AG09319 (cell line): ENCODE results near the gene KIF21B.

Experiments used
- DNase-seq: peaks from one replicate; pipeline ENCODE4 v3.0.0-alpha.2; 2010; ENCODE audit warnings: low read depth; ENCODE audit errors: extremely low read depth
- TF ChIP-seq, protein P1 (sequence below): IDR thresholded peaks from 2 replicates; pipeline ENCODE4 v1.5.1; 2011; ENCODE audit warnings: low read depth, mild to moderate bottlenecking, inconsistent platforms, low read length, moderate library complexity

Gene KIF21B

GRCh38 chr1:201044119-201044518, 20.6 kb upstream of the KIF21B start:
- DNase-seq, result no peak
- TF ChIP-seq, protein P1, sequence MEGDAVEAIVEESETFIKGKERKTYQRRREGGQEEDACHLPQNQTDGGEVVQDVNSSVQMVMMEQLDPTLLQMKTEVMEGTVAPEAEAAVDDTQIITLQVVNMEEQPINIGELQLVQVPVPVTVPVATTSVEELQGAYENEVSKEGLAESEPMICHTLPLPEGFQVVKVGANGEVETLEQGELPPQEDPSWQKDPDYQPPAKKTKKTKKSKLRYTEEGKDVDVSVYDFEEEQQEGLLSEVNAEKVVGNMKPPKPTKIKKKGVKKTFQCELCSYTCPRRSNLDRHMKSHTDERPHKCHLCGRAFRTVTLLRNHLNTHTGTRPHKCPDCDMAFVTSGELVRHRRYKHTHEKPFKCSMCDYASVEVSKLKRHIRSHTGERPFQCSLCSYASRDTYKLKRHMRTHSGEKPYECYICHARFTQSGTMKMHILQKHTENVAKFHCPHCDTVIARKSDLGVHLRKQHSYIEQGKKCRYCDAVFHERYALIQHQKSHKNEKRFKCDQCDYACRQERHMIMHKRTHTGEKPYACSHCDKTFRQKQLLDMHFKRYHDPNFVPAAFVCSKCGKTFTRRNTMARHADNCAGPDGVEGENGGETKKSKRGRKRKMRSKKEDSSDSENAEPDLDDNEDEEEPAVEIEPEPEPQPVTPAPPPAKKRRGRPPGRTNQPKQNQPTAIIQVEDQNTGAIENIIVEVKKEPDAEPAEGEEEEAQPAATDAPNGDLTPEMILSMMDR, result no peak

DNA sequence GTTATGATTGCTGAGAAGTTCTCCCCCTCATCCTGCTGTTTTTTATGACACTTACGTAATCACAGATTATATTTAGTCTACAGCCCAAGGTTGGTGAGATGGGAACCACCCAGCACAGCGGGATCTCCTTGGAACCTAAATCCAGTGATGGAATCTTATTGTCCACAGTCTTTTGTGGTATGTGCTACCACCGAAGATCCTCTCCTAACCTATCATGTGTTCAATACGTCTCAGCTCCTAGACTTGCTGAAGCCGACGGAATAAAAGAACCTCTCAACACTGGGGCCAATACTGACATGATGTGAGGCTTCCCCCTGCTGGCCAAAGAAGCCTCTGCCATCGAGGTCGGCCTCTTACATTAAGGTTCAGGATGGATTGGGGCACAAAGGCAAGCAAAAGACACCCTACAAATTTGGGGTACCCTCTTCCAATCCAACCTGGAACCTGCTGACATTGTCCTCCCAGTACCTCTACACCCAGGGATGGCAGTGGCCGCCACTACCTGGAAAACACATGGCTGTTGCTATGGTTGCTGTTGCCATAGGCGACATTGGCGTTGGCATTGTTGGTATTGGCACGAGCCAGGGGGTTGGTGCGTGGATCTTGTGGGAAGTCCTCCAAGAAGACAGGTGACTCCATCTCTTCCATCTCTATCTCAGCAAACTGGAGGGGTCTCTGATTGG, 19.4 kb upstream of the KIF21B start:
- peak; percentile 14 for DNase-seq
- TF ChIP-seq, protein P1, result peak; percentile 86

GRCh38 chr1:201041011-201041410, 17.5 kb upstream of the KIF21B start:
- no peak for DNase-seq
- TF ChIP-seq, protein P1, result no peak

GRCh38 chr1:201039876-201040275, 16.4 kb upstream of the KIF21B start:
- DNase-seq, result no peak
- TF ChIP-seq, protein P1, result no peak

DNA sequence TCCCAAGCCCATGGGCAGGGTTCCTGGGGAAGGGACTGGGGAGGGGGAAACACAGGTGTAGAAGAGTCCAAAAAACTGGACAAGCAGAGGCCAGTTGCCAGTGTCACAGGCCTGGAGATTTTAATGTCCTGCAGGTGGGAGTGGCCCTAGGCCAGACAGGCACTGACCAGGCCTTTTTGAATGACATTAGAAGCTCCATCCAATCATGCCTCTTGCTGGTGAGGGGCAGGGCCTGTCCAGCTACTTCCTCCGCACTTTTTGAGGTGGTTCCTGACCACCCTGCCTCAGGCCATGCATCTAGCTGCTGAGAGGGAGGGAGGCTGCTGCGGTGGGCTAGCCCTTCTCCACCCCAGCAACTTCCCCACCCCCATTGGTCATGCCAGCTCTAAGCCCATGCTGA, 15.9 kb upstream of the KIF21B start:
- TF ChIP-seq, protein P1, result no peak
- DNase-seq, result no peak

DNA sequence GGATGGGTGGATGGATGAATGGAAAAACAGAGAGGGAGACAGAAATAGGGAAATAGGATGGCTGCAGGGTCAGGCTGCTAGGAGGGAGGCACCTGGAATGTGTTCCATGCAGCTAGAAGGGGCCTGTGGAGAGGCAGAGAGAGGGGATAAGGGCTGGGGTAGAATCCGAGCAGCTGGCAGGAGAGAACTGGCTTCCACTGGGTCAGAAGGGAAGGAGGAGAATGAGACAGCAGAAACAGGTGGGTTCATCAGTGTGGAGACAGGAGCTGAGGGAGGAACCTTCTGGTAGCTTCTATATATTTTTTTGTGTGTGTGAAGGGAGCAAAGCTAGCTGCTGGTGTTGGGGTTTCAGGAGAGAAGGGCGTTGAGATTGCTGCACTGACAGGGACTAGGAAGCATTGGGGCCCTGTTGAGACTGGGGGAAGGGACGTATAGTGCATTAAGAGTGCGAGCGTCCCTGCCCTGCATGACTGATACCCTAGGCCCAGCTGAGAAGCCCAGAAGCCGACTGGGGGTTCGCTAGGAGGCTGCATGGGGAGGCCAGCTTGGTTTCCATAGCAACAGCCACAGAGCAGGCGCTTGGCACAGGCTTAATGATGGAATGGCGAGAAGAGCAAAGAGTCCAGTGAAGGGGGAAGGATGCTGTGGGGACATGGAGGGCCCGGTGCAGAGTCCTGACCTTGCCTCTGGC, 14.8 kb upstream of the KIF21B start:
- DNase-seq, result no peak
- TF ChIP-seq, protein P1, result no peak

GRCh38 chr1:201036188-201036842, 12.8 kb upstream of the KIF21B start:
- TF ChIP-seq, protein P1, result no peak
- no peak for DNase-seq
